ENCODE results near the gene RHD. TPM values are rescaled to one million over a fixed set of nuclear protein-coding genes. Genes with fewer than 3 reads are reported as not detected.
A peak's percentile ranks its signal among the peaks of the same experiment; 100 is the strongest.

Gene RHD
- polyA plus RNA-seq, 3 donors: 0.53 TPM; not detected in 2

DNA sequence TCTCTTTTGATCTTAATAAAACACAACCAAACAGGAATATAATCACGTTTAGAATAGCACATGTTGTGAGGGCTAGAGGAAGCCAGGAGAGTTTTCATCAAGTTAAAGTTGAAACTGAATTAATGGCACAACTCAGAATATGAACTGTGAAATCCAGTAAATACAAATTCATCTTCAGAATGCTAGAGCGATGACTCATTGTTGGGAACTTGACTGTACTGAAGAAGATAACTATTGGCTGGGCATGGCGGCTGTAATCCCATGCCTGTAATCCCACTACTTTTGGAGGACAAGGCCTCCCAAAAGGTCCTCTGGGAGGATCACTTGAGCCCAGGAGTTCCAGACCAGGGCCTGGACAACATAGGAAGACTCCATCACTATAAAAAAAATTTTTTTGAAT lies 48.8 kb upstream of the RHD start:
- H2AFZ ChIP-seq (ENCODE audit: insufficient read depth, low read depth, low read length, poor library complexity, severe bottlenecking): no peak overlapping the region
- WGBS (ENCODE audit: insufficient coverage): 100% methylated on average over 1 of the region's 3 CpGs
- H3K27me3 Mint-ChIP-seq (ENCODE audit: low read depth in 3 of 3): peaks cover 0 to 2% (median 0%) of the 10 kb centered on the region in 3 donors
- no peaks in the 10 kb centered on the region for H3K9me3 ChIP-seq (replicated peaks in 1 of 2; ENCODE audit: control insufficient read depth in 1 of 2, insufficient read depth in 1 of 2, low read length in 2 of 2)
- H3K9me3 Mint-ChIP-seq: no peaks in the 10 kb centered on the region
- no peak overlapping the region for H3K4me3 ChIP-seq (replicated peaks in 1 of 3; ENCODE audit: low read depth in 2 of 3, low read length in 3 of 3)
- no peak overlapping the region for H3K4me2 ChIP-seq (replicated peaks; ENCODE audit: extremely low read depth, low read length, poor library complexity, severe bottlenecking)
- H4K20me1 ChIP-seq (ENCODE audit: insufficient read depth, low read length): peaks cover 54% of the 10 kb centered on the region
- intact Hi-C loops (cut with micrococcal nuclease): no loop called here
- H3K4me3 Mint-ChIP-seq: no peak overlapping the region
- peak overlapping the region in 1 of 7 donors; percentile 44 for H3K27ac Mint-ChIP-seq
- no peak overlapping the region for H3K9ac ChIP-seq (ENCODE audit: insufficient read depth, low read length, poor library complexity, severe bottlenecking)
- peaks cover 75 to 91% of the 10 kb centered on the region in 2 donors for H3K36me3 ChIP-seq (replicated peaks in 1 of 2; ENCODE audit: control insufficient read depth in 1 of 2, insufficient read depth in 2 of 2, low read length in 2 of 2)
- H3K4me1 Mint-ChIP-seq: no peaks in the 10 kb centered on the region
- no peak for DNase-seq
- H3K36me3 Mint-ChIP-seq: peaks cover 73 to 91% of the 10 kb centered on the region in 2 donors
- H3K79me2 ChIP-seq (ENCODE audit: insufficient read depth, low read length): peaks cover 8% of the 10 kb centered on the region
- no peaks in the 10 kb centered on the region for H3K27me3 ChIP-seq (ENCODE audit: control insufficient read depth in 2 of 2, insufficient read depth in 2 of 2, low read length in 2 of 2)
- H3K4me1 ChIP-seq (ENCODE audit: control insufficient read depth in 1 of 2, insufficient read depth in 2 of 2, low read length in 2 of 2): no peaks in the 10 kb centered on the region
- H3K27ac ChIP-seq (ENCODE audit: low read depth in 1 of 2, low read length in 2 of 2): no peak overlapping the region
- TF ChIP-seq, protein P1, sequence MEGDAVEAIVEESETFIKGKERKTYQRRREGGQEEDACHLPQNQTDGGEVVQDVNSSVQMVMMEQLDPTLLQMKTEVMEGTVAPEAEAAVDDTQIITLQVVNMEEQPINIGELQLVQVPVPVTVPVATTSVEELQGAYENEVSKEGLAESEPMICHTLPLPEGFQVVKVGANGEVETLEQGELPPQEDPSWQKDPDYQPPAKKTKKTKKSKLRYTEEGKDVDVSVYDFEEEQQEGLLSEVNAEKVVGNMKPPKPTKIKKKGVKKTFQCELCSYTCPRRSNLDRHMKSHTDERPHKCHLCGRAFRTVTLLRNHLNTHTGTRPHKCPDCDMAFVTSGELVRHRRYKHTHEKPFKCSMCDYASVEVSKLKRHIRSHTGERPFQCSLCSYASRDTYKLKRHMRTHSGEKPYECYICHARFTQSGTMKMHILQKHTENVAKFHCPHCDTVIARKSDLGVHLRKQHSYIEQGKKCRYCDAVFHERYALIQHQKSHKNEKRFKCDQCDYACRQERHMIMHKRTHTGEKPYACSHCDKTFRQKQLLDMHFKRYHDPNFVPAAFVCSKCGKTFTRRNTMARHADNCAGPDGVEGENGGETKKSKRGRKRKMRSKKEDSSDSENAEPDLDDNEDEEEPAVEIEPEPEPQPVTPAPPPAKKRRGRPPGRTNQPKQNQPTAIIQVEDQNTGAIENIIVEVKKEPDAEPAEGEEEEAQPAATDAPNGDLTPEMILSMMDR (IDR thresholded peaks at IDR 0.05): no peak

DNA sequence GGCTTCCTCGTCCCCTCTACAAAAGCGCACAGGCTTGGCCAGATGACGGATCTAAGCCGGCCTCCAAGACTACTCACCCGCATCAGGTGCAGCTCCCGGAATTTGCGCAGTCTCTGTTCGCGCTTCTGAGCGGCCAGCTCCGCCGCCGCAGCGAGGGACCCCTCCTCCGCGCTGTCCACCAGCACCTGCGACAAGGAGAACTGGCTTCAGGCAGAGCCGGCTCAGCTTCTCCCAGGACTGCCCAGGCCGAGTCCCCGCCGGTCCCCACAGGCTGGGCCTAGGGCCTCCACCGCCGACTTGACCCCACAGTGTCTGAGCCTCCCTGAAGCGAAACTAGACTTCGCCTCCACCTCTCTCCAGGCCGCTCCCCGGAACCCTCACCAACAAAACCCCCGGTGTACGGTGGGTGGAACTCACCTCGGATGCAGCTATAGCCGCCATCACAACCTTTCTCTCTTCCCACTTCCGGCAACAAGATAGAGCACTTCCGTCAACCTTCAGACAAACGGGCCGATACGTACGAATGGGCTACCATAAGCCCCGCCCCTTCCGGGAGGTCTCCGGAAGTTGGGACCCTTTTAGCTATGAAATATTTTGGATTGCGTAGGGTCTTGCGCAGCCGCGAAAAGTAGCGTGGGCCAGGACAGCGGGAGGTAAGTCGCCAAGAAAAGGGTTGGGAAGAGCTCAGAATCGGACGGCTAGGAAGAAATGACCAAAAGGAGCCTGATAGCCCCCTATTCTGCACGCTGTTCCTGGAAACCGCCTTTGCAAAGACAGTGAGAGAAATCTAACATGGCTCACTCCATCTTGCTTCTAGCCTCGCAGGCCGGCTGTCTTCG lies 40.1 kb upstream of the RHD start, which contains the start of gene SYF2:
Gene SYF2 (minus strand): TSS at position 476 of the 839 bp plus-strand sequence. CDS start 35 bp downstream, at position 441.
- intact Hi-C loops (cut with micrococcal nuclease): no loop called here

More for the DNA sequence above, 40.1 kb upstream of the RHD start, which contains the start of gene SYF2:
- H3K36me3 ChIP-seq (replicated peaks in 1 of 2; ENCODE audit: control insufficient read depth in 1 of 2, insufficient read depth in 2 of 2, low read length in 2 of 2): peaks cover 30 to 40% of the 10 kb centered on the region in 2 donors
- H3K9ac ChIP-seq (ENCODE audit: insufficient read depth, low read length, poor library complexity, severe bottlenecking): peak within 1 kb of the TSS; percentile 89
- Mint-ChIP-seq H3K27ac (no peak within 1 kb of the TSS), H3K9me3 (peaks cover 0 to 2% (median 0%) of the 10 kb centered on the region in 7 donors), H3K4me3 (no peak within 1 kb of the TSS), H3K4me1 (peaks cover 14% of the 10 kb centered on the region), H3K36me3 (peaks cover 39 to 46% of the 10 kb centered on the region in 2 donors), H3K27me3 (ENCODE audit: low read depth in 3 of 3) (no peaks in the 10 kb centered on the region)
- H2AFZ ChIP-seq (ENCODE audit: insufficient read depth, low read depth, low read length, poor library complexity, severe bottlenecking): peak within 1 kb of the TSS; percentile 70
- H3K27me3 ChIP-seq (ENCODE audit: control insufficient read depth in 2 of 2, insufficient read depth in 2 of 2, low read length in 2 of 2): no peaks in the 10 kb centered on the region
- H3K4me1 ChIP-seq (ENCODE audit: control insufficient read depth in 1 of 2, insufficient read depth in 2 of 2, low read length in 2 of 2): peaks cover 13 to 30% of the 10 kb centered on the region in 2 donors
- peak within 1 kb of the TSS; percentile 72 to 88 (median 86) for H3K4me3 ChIP-seq (replicated peaks in 1 of 3; ENCODE audit: low read depth in 2 of 3, low read length in 3 of 3)
- H4K20me1 ChIP-seq (ENCODE audit: insufficient read depth, low read length): peaks cover 12% of the 10 kb centered on the region
- no peaks in the 10 kb centered on the region for H3K9me3 ChIP-seq (replicated peaks in 1 of 2; ENCODE audit: control insufficient read depth in 1 of 2, insufficient read depth in 1 of 2, low read length in 2 of 2)
- peaks cover 82% of the 10 kb centered on the region for H3K79me2 ChIP-seq (ENCODE audit: insufficient read depth, low read length)
- H3K27ac ChIP-seq (ENCODE audit: low read depth in 1 of 2, low read length in 2 of 2): peak within 1 kb of the TSS; percentile 95 to 96
- peak within 1 kb of the TSS; percentile 79 for H3K4me2 ChIP-seq (replicated peaks; ENCODE audit: extremely low read depth, low read length, poor library complexity, severe bottlenecking)
- peak; percentile 79 to 91 (median 90) for DNase-seq
- TF ChIP-seq, protein P1 (IDR thresholded peaks at IDR 0.05): no peak
- under 1% methylated on average over 50 of the region's 54 CpGs for WGBS (ENCODE audit: insufficient coverage)

All from CD14-positive monocyte (primary cell).